Activated naive CD4-positive, alpha-beta T cell treated with anti-CD3 and anti-CD28 coated beads, Interleukin-2, amount 50 U/mL, for 72 hours (primary cell): Measurements from ENCODE around the gene PPFIA1. TPM values are rescaled to one million over a fixed set of nuclear protein-coding genes. Genes with fewer than 3 reads are reported as not detected.

Source experiments
- ATAC-seq, 2 donors: fragments of 150-1000 bp; cut with Tn5 transposase; 2 replicates each; pipeline ENCODE4 v1.10.0; 2021; ENCODE audit warnings: mild to moderate bottlenecking in 2 of 2, moderate library complexity in 2 of 2
- DNase-seq, 2 donors: peaks; one replicate each; pipeline ENCODE4 v3.0.0; 2021 to 2022; ENCODE audit warnings: low spot score in 2 of 2
- H3K27ac Mint-ChIP-seq, 2 donors: one replicate each; pipeline ENCODE4 v1.8.0; 2022; ENCODE audit warnings: mild to moderate bottlenecking in 2 of 2, mixed read lengths in 2 of 2
- H3K36me3 Mint-ChIP-seq, 2 donors: one replicate each; pipeline ENCODE4 v1.8.0; 2022; ENCODE audit warnings: mixed read lengths in 2 of 2
- H3K9me3 Mint-ChIP-seq, 2 donors: one replicate each; pipeline ENCODE4 v1.8.0; 2022; ENCODE audit warnings: mixed read lengths in 2 of 2
- total RNA-seq, 2 donors: library from RNA; stranded (reverse); gene quantifications; one replicate each; pipeline ENCODE4 v1.2.3, GENCODE V29; 2022

Gene PPFIA1
- total RNA-seq = 10 to 100 TPM; 31.4 to 37.9 TPM

- DNase-seq (peak; percentile 96 to 97), ATAC-seq (peak; percentile 87 to 96)
- H3K9me3 Mint-ChIP-seq = no peaks in the 10 kb centered on the region
- peaks cover 4 to 5% of the 10 kb centered on the region in 2 donors for H3K36me3 Mint-ChIP-seq
- peak within 1 kb of the TSS; percentile 85 to 95 for H3K27ac Mint-ChIP-seq
Measured at GRCh38 chr11:70270104-70270876, at the start of gene PPFIA1. TSS of gene PPFIA1 (plus strand) at chr11:70270690. CDS start at chr11:70272173, 1,483 bp downstream.

DNA sequence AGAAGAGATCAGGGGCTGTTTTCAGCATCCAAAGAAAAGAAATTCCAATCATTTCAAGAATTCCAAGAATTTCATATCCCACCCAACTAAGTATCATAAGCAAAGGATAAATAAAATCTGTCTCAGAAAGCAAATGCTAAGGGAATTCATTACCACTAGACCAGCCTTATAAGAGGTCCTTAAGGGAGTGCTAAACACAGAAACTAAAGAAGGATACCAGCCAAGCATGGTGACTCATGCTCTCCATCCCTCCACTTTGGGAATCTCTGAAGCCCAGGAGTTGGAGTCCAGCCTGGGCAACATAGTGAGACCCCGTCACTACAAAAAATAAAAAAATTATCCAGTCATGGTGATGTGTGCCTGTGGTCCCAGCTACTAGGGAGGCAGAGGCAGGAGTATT lies 49.6 kb upstream of the PPFIA1 start:
- no peak for DNase-seq
- Mint-ChIP-seq H3K9me3 (no peaks in the 10 kb centered on the region), H3K36me3 (no peaks in the 10 kb centered on the region), H3K27ac (no peak overlapping the region)
- ATAC-seq = no peak

GRCh38 chr11:70225681-70226177 lies 44.8 kb upstream of the PPFIA1 start:
- H3K9me3 Mint-ChIP-seq = no peaks in the 10 kb centered on the region

GRCh38 chr11:70226183-70226582 lies 44.3 kb upstream of the PPFIA1 start:
- no peak overlapping the region for H3K27ac Mint-ChIP-seq
- DNase-seq (no peak), ATAC-seq (no peak)
- no peaks in the 10 kb centered on the region for H3K36me3 Mint-ChIP-seq
- no peaks in the 10 kb centered on the region for H3K9me3 Mint-ChIP-seq

More at GRCh38 chr11:70225681-70226177, 44.8 kb upstream of the PPFIA1 start:
- DNase-seq (no peak), ATAC-seq (no peak)
- Mint-ChIP-seq H3K36me3 (no peaks in the 10 kb centered on the region), H3K27ac (no peak overlapping the region)

DNA sequence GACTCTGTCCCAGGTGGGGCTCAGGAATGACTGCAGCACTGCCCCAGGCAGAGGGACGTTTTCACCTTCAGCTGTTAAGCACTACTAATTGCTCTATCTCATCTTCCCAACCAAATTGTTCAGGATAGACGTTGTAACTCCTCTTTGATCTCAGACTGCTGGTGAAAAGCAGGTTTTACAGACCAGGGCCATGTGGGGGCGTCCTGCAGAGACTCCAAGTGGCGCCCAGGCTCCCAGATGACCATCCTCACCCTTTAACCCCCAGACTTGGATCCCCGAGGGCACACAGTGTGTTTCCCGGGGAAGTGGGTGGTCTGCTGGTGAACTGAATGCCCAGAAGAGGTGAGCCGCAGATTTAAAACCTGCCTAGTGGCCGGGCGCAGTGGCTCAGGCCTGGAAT lies 43.5 kb upstream of the PPFIA1 start:
- Mint-ChIP-seq H3K27ac (no peak overlapping the region), H3K36me3 (no peaks in the 10 kb centered on the region), H3K9me3 (no peaks in the 10 kb centered on the region)
- ATAC-seq = no peak
- no peak for DNase-seq

DNA sequence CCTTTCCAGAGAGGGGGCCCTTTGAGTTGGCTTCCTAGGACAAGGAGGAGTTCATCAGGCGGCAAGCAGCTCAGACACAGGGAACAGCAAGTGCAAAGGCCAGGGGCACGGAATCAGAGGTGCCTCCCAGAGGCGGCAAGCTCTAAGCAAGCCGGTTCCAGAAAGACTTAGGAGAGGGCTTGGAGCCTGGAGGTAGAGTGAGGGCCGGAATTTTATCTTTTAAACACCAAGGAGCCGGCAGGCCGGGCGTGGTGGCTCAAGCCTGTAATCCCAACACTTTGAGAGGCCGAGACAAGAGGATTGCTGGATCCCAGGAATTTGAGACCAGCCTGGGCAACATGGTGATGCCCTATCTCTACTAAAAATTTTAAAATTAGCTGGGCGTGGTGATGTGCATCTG lies 40.8 kb upstream of the PPFIA1 start:
- DNase-seq (no peak), ATAC-seq (no peak)
- Mint-ChIP-seq H3K9me3 (no peaks in the 10 kb centered on the region), H3K36me3 (no peaks in the 10 kb centered on the region), H3K27ac (no peak overlapping the region)

GRCh38 chr11:70230151-70230839 lies 40.2 kb upstream of the PPFIA1 start:
- ATAC-seq = no peak
- DNase-seq = no peak
- no peaks in the 10 kb centered on the region for H3K9me3 Mint-ChIP-seq
- H3K36me3 Mint-ChIP-seq = no peaks in the 10 kb centered on the region
- no peak overlapping the region for H3K27ac Mint-ChIP-seq

DNA sequence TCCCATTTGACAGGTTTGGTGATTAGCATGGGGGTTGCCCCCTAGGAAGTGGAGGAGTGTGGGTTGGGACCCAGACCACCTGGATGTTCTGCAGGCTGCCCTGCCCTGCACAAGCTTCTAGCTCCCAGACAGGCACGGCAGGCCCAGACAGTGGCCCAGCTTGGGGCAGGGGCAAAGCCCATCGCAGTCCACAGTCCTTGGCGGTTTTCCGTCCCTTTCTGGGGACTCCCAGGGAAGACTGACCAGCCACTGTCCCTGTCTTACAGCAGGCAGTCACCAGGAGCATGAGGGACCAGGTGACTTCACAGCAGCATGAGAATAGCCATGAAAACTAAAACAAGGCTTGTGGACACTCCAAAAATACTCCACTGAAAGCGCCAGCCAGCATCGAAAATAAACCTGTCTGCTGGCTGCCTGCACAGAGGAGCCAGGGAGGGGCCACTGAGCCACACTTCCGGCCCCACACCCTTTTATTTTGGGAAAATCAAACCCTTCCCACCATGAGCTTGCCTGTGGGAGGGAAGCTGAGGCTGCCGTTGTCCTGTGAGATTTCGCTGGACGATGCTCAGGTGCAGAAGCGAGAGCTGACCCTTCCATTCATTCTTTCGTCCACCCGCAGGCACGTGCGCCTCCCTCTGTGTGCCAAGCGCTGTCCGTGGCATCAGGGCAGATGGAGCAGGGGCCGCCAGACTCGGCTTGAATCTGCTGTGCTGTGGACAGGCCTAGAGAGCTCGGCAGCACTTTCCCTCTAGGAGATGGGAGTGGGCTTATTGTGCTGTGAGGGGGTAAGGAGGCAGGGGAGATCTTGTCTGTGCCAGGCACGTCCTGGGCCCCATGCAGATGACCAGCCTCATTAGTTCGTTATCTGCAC lies 39.4 kb upstream of the PPFIA1 start:
- no peak for ATAC-seq
- no peaks in the 10 kb centered on the region for H3K36me3 Mint-ChIP-seq
- no peak for DNase-seq
- H3K27ac Mint-ChIP-seq = no peak overlapping the region
- H3K9me3 Mint-ChIP-seq = no peaks in the 10 kb centered on the region

DNA sequence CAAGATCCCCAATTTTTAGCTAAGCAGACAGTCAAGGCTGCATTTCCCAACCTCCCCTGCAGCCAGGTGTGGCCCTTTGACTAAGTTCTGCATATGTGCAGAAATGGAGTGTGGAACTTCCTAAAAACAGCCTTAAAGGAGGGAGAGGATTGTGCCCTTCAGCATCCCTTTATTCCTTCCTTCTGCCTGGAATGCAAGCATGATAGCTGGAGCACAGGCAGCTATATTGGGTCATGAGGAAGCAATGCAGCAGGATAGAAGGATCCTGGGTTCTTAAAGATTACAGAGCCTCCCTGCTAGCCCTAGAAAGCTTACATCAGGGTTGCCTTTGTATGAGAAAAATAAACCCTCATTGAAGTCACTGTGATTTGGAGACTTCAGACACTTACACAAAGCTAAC lies 37.5 kb upstream of the PPFIA1 start:
- Mint-ChIP-seq H3K36me3 (no peaks in the 10 kb centered on the region), H3K27ac (no peak overlapping the region), H3K9me3 (no peaks in the 10 kb centered on the region)
- ATAC-seq (no peak), DNase-seq (no peak)

GRCh38 chr11:70233511-70233934 lies 37.0 kb upstream of the PPFIA1 start:
- Mint-ChIP-seq H3K36me3 (no peaks in the 10 kb centered on the region), H3K9me3 (no peaks in the 10 kb centered on the region), H3K27ac (no peak overlapping the region)
- ATAC-seq = peak; percentile 48 to 92
- DNase-seq = no peak

DNA sequence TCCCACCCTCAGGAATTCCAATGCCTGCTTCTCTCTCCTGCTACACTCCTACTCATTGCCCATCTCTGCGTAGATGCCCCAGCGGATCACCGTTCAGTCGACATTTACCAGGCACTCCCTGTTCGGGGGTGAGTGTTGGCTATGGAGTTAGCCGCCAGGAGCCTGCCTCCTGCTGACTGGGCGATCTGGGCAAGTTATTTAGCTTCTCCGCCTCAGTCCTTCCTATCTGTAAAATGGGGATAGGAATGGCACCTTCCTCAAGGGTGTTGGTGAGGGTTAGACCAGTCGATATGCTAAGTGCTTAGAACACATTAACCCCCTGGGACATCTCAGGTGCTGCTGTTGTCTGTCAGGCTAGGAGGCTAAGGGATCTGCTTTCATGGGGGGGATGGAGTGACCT lies 36.5 kb upstream of the PPFIA1 start:
- ATAC-seq = no peak
- no peak overlapping the region for H3K27ac Mint-ChIP-seq
- no peaks in the 10 kb centered on the region for H3K9me3 Mint-ChIP-seq

DNA sequence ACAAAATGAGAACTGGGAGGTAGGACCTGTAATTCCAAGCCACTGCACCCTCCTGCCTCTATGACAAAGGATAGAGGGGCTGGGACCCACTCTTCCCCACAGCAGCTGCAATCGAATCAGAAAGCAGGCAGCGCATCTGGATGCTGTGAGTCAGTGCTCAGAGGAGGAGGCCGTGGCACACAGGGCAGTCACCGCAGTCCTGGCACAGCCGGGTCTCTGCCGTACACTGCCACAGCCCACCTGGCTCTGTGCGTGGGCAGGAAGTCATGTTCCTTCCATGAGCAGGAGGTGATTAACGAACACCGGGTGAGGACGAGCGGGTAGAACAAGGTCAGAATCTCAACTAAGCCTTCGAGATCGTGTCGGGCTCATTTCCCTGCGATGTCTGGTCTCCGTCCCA lies 30.2 kb upstream of the PPFIA1 start:
- H3K9me3 Mint-ChIP-seq = no peaks in the 10 kb centered on the region
- no peaks in the 10 kb centered on the region for H3K36me3 Mint-ChIP-seq
- H3K27ac Mint-ChIP-seq = no peak overlapping the region
- ATAC-seq (no peak), DNase-seq (no peak)

More for the DNA sequence above, 36.5 kb upstream of the PPFIA1 start:
- no peak for DNase-seq
- no peaks in the 10 kb centered on the region for H3K36me3 Mint-ChIP-seq

DNA sequence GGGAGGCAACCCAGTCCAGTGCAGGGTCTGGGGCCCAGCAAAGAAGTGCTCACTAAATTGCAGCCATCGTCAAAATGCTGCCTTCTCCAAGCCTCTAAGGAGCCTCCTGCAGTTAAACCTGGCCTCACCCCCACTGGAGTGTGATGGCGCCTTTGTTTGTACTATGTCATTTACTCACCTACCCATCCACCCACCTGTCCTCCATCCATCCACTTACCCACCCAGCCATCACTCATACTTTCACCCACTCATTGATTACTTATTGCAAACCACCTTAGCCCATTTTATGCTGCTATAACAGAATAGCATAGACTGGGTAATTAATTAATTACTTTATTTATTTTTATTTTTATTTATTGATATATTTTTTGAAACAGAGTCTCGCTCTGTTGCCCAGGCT lies 28.8 kb upstream of the PPFIA1 start:
- no peak for DNase-seq
- ATAC-seq = no peak
- Mint-ChIP-seq H3K27ac (no peak overlapping the region), H3K9me3 (no peaks in the 10 kb centered on the region), H3K36me3 (peaks cover 0 to under 1% of the 10 kb centered on the region in 2 donors)

- Mint-ChIP-seq H3K27ac (no peak overlapping the region), H3K9me3 (peaks cover 0 to 5% of the 10 kb centered on the region in 2 donors), H3K36me3 (peaks cover 0 to 10% of the 10 kb centered on the region in 2 donors)
- DNase-seq (no peak), ATAC-seq (no peak)
Measured at GRCh38 chr11:70242885-70243284, 27.6 kb upstream of the PPFIA1 start.

DNA sequence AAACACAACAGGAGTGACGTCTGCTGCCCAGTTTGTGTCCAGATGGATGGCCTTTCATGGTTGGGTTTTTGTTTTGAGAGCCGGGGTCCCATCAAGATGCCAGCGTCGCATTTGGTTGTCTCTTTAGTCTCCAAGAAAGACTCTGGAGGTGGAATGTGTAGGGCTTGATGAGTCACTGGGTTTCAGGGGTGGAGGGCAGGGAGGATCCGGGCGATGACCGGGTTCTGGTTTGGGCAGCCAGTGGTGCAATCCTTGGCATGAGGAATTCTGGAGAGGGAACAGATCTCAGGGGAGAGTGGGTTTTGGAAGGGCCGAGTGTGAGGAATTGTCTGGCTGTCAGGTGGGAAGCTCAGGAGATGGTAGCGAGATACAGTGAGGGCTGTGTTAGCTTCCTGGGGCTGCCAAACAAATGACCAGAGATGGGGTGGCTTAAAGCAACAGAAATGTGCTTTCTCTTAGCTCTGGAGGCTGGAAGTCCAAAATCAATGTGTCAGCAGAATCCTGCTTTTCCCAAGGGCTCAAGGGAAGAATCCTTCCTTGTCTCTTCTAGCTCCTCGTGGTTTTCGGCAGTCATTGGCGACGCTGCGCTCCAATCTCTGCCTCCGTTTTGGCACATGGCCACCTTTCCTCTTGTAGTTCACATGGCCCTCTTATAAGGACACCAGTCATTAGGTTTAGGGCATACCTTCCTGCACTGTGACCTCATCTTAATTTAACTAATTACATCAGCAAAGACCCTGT lies 26.4 kb upstream of the PPFIA1 start:
- peaks cover 0 to 5% of the 10 kb centered on the region in 2 donors for H3K9me3 Mint-ChIP-seq
- H3K36me3 Mint-ChIP-seq = peaks cover 0 to 10% of the 10 kb centered on the region in 2 donors
- ATAC-seq = no peak

DNA sequence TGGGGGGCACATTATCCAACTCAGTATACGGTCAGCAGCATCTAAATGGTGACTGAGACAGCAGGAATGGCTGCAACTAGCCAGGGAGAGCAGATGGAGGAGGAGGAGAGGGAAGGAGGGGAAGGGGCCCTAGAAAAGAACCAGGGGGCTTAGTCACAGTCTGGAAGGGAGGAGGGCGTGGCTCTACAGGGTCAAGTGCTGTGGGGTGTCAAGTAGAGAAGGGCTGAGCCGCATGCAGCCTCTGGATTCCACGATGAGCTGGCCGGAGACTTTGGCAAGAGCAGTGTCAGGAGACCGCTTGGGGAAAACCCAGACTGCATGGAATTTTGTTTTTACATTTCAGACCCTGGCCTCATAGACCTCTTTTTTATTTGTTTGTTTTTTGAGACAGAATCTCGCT lies 25.8 kb upstream of the PPFIA1 start:
- no peak for DNase-seq
- H3K9me3 Mint-ChIP-seq = peaks cover 0 to 5% of the 10 kb centered on the region in 2 donors
- no peak for ATAC-seq
- peaks cover 0 to 10% of the 10 kb centered on the region in 2 donors for H3K36me3 Mint-ChIP-seq
- H3K27ac Mint-ChIP-seq = peak overlapping the region in 1 of 2 donors; percentile 32

More for the DNA sequence above, 26.4 kb upstream of the PPFIA1 start:
- DNase-seq = no peak
- H3K27ac Mint-ChIP-seq = peak overlapping the region; percentile 31 to 32
